Measurements from ENCODE around the gene AMACR. TPM values are rescaled to one million over a fixed set of nuclear protein-coding genes. Genes with fewer than 3 reads are reported as not detected.

AMACR gene
- total and polyA plus RNA-seq, 2 experiments from 2014 or later, result 68.6 to 92.4 TPM

- peak; percentile 68 for DNase-seq (ENCODE audit: low spot score)
- H3K79me2 ChIP-seq, result no peaks in the 10 kb centered on the region
- no peaks in the 10 kb centered on the region for H3K36me3 ChIP-seq (replicated peaks; ENCODE audit: insufficient read depth, low read depth)
- H2AFZ ChIP-seq, result no peak overlapping the region
- WGBS (ENCODE audit: low lambda C conversion rate, missing lambda C conversion rate), result 52% methylated on average over 10 of the region's 10 CpGs
- H3K27me3 ChIP-seq, result no peaks in the 10 kb centered on the region
- TF ChIP-seq EZH2phosphoT487 (IDR thresholded peaks at IDR 0.05; ENCODE audit: low read depth, severe bottlenecking, unreplicated experiment), result no peak
- TF ChIP-seq CTCF (IDR thresholded peaks at IDR 0.05; ENCODE audit: poor library complexity), result peak; percentile 77
- no peaks in the 10 kb centered on the region for H3K4me1 ChIP-seq (ENCODE audit: insufficient read depth)
- H3K4me2 ChIP-seq, result no peak overlapping the region
- H3K27ac ChIP-seq, result no peak overlapping the region
- H4K20me1 ChIP-seq (ENCODE audit: insufficient read depth, poor library complexity, severe bottlenecking), result no peaks in the 10 kb centered on the region
- no peak overlapping the region for H3K4me3 ChIP-seq
- H3K9me2 ChIP-seq (replicated peaks; ENCODE audit: insufficient read depth), result no peaks in the 10 kb centered on the region
- H3K9me3 ChIP-seq (ENCODE audit: low read depth), result no peaks in the 10 kb centered on the region
Measured at GRCh38 chr5:33969572-33970452, 38.0 kb downstream of the AMACR start.

- H2AFZ ChIP-seq, result no peak overlapping the region
- H3K9me3 ChIP-seq (ENCODE audit: low read depth), result no peaks in the 10 kb centered on the region
- H3K4me3 ChIP-seq, result no peak overlapping the region
- no peaks in the 10 kb centered on the region for H4K20me1 ChIP-seq (ENCODE audit: insufficient read depth, poor library complexity, severe bottlenecking)
- H3K79me2 ChIP-seq, result no peaks in the 10 kb centered on the region
- WGBS (ENCODE audit: low lambda C conversion rate, missing lambda C conversion rate), result 60% methylated on average over 3 of the region's 3 CpGs
- H3K27ac ChIP-seq, result no peak overlapping the region
- H3K4me1 ChIP-seq (ENCODE audit: insufficient read depth), result no peaks in the 10 kb centered on the region
- H3K27me3 ChIP-seq, result no peaks in the 10 kb centered on the region
- no peaks in the 10 kb centered on the region for H3K9me2 ChIP-seq (replicated peaks; ENCODE audit: insufficient read depth)
- H3K36me3 ChIP-seq (replicated peaks; ENCODE audit: insufficient read depth, low read depth), result no peaks in the 10 kb centered on the region
- DNase-seq (ENCODE audit: low spot score), result no peak
- no peak overlapping the region for H3K4me2 ChIP-seq
- TF ChIP-seq CTCF (IDR thresholded peaks at IDR 0.05; ENCODE audit: poor library complexity) (no peak), EZH2phosphoT487 (IDR thresholded peaks at IDR 0.05; ENCODE audit: low read depth, severe bottlenecking, unreplicated experiment) (no peak), EZH2 (IDR thresholded peaks at IDR 0.05; ENCODE audit: borderline replicate concordance) (no peak)
Measured at GRCh38 chr5:33968211-33969005, 39.4 kb downstream of the AMACR start.

- Histone ChIP-seq H3K27ac (no peak overlapping the region), H3K4me1 (ENCODE audit: insufficient read depth) (no peaks in the 10 kb centered on the region), H2AFZ (no peak overlapping the region), H3K9me3 (ENCODE audit: low read depth) (no peaks in the 10 kb centered on the region), H3K9me2 (replicated peaks; ENCODE audit: insufficient read depth) (no peaks in the 10 kb centered on the region), H3K4me3 (no peak overlapping the region), H3K27me3 (no peaks in the 10 kb centered on the region), H3K36me3 (replicated peaks; ENCODE audit: insufficient read depth, low read depth) (no peaks in the 10 kb centered on the region), H4K20me1 (ENCODE audit: insufficient read depth, poor library complexity, severe bottlenecking) (no peaks in the 10 kb centered on the region), H3K79me2 (no peaks in the 10 kb centered on the region), H3K4me2 (no peak overlapping the region)
- DNase-seq (ENCODE audit: low spot score), result no peak
- TF ChIP-seq EZH2phosphoT487 (IDR thresholded peaks at IDR 0.05; ENCODE audit: low read depth, severe bottlenecking, unreplicated experiment) (no peak), CTCF (IDR thresholded peaks at IDR 0.05; ENCODE audit: poor library complexity) (no peak), EZH2 (IDR thresholded peaks at IDR 0.05; ENCODE audit: borderline replicate concordance) (no peak)
- 74% methylated on average over 2 of the region's 2 CpGs for WGBS (ENCODE audit: low lambda C conversion rate, missing lambda C conversion rate)
Measured at GRCh38 chr5:33966805-33967204, 41.0 kb downstream of the AMACR start.

Measured in hepatocyte (in vitro differentiated cells).